Measurements from ENCODE around the gene SPINK6. TPM values are rescaled to one million over a fixed set of nuclear protein-coding genes. Genes with fewer than 3 reads are reported as not detected.

The SPINK6 gene
- total and polyA plus RNA-seq, 2 of the 8 experiments (the other 6 are each of a cell fraction or from before 2014, with no cell fraction given): not detected

- H2AFZ ChIP-seq (ENCODE audit: low read length): no peak overlapping the region
- POLR2A ChIA-PET (ENCODE audit: partially characterized antibody): no interaction called here
- no peaks in the 10 kb centered on the region for H3K79me2 ChIP-seq (ENCODE audit: control insufficient read depth in 1 of 2, insufficient read depth in 2 of 2, low read length in 2 of 2)
These were observed 6.4 kb downstream of the SPINK6 start for GRCh38 chr5:148209151-148209770.

More at GRCh38 chr5:148209151-148209770, 6.4 kb downstream of the SPINK6 start:
- Histone ChIP-seq H4K91ac (replicated peaks; ENCODE audit: insufficient read length, low read length) (no peak overlapping the region), H2BK5ac (ENCODE audit: low read depth, low read length) (no peak overlapping the region), H2BK20ac (ENCODE audit: low read length) (no peak overlapping the region), H3K4me3 (ENCODE audit: extremely low read depth in 1 of 4, insufficient read depth in 2 of 4, low read depth in 3 of 4, low read length in 4 of 4) (no peak overlapping the region), H3K4me1 (replicated peaks in 1 of 4; ENCODE audit: control insufficient read depth in 3 of 4, insufficient read depth in 4 of 4, low read length in 3 of 4) (no peaks in the 10 kb centered on the region), H3K9ac (replicated peaks in 1 of 4; ENCODE audit: extremely low read depth in 1 of 4, low read depth in 3 of 4, low read length in 3 of 4) (no peak overlapping the region), H2BK15ac (ENCODE audit: low read length) (no peak overlapping the region), H3K4ac (replicated peaks; ENCODE audit: insufficient read length, low read depth, low read length) (no peak overlapping the region), H3K18ac (ENCODE audit: extremely low read depth, low read length) (no peak overlapping the region), H3K9me3 (ENCODE audit: insufficient read depth in 2 of 2, low read depth in 1 of 2, low read length in 1 of 2) (no peaks in the 10 kb centered on the region), H4K8ac (ENCODE audit: extremely low read depth, insufficient read depth, low read length) (no peak overlapping the region), H3K4me2 (ENCODE audit: insufficient read depth in 1 of 2, low read depth in 2 of 2, low read length in 2 of 2) (no peak overlapping the region), H3K36me3 (ENCODE audit: control insufficient read depth in 2 of 4, insufficient read depth in 4 of 4, low read length in 3 of 4) (no peaks in the 10 kb centered on the region; a peak in 1 of 8 replicates), H2BK120ac (replicated peaks; ENCODE audit: low read depth, low read length) (no peak overlapping the region), H3K56ac (replicated peaks; ENCODE audit: insufficient read length, low read depth, low read length) (no peak overlapping the region), H3K79me1 (ENCODE audit: low read depth, low read length) (no peaks in the 10 kb centered on the region), H3K23ac (ENCODE audit: insufficient read length) (no peak overlapping the region), H3K14ac (ENCODE audit: insufficient read length) (no peak overlapping the region), H3K27me3 (replicated peaks in 1 of 4; ENCODE audit: control insufficient read depth in 3 of 4, extremely low read depth in 1 of 4, insufficient read depth in 3 of 4, low read length in 3 of 4) (no peaks in the 10 kb centered on the region), H4K20me1 (replicated peaks in 1 of 2; ENCODE audit: control insufficient read depth in 1 of 2, insufficient read depth in 2 of 2, low read length in 2 of 2) (no peaks in the 10 kb centered on the region), H2AK5ac (ENCODE audit: low read depth, low read length) (no peak overlapping the region), H2BK12ac (ENCODE audit: low read depth, low read length) (no peak overlapping the region), H4K5ac (ENCODE audit: insufficient read length, low read depth, low read length) (no peak overlapping the region), H3K23me2 (ENCODE audit: low read depth, low read length) (no peaks in the 10 kb centered on the region), H3K27ac (ENCODE audit: low read depth, low read length) (no peak overlapping the region)
- no peak for DNase-seq (ENCODE audit: low read depth in 1 of 2, low spot score in 2 of 2)
- CTCF ChIA-PET (ENCODE audit: partially characterized antibody): no interaction called here
- TF ChIP-seq RNF2 (IDR thresholded peaks at IDR 0.05; ENCODE audit: borderline replicate concordance, low read depth, low read length, missing control alignments, poor library complexity, severe bottlenecking): no peak
- TF ChIP-seq CBX5 (IDR thresholded peaks at IDR 0.05; ENCODE audit: low read depth, low read length): no peak
- FAIRE-seq: no peak
- 81% methylated on average over 3 of the region's 3 CpGs; no CpG with 5 or more reads in 1 of the 2 experiments for WGBS, 2 experiments (ENCODE audit: extremely low coverage in 1 of 2, insufficient coverage in 1 of 2, insufficient read length in 1 of 2, insufficient replicate concordance in 2 of 2, low coverage in 1 of 2, low lambda C conversion rate in 2 of 2, missing lambda C conversion rate in 1 of 2)

All from H1 (cell line).